ENCODE data around the gene ILDR1.

Gene ILDR1

DNA sequence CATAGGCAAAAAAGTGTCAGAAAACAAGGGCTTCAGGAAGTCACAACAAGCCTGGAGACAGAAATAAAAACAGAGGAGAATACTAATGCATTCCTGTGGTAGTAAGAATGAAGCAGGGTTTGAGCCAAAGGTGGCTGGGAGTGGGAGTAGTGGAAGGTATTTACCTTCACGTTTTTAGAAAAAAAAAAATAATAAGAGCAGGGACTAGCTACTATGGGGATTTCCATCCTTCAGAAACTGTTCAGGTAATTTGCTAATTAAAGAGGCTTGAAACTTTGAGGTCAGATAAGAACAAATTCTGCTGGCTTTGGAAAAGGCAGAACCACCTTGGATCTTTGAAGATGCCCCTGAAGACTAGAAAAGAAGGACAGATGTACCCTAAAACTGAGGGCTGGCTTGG, 18.4 kb downstream of the ILDR1 start:
- no peak for DNase-seq (ENCODE audit: extremely low spot score)
- TF ChIP-seq, protein P1, sequence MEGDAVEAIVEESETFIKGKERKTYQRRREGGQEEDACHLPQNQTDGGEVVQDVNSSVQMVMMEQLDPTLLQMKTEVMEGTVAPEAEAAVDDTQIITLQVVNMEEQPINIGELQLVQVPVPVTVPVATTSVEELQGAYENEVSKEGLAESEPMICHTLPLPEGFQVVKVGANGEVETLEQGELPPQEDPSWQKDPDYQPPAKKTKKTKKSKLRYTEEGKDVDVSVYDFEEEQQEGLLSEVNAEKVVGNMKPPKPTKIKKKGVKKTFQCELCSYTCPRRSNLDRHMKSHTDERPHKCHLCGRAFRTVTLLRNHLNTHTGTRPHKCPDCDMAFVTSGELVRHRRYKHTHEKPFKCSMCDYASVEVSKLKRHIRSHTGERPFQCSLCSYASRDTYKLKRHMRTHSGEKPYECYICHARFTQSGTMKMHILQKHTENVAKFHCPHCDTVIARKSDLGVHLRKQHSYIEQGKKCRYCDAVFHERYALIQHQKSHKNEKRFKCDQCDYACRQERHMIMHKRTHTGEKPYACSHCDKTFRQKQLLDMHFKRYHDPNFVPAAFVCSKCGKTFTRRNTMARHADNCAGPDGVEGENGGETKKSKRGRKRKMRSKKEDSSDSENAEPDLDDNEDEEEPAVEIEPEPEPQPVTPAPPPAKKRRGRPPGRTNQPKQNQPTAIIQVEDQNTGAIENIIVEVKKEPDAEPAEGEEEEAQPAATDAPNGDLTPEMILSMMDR (IDR thresholded peaks at IDR 0.05; ENCODE audit: control extremely low read depth, extremely low read depth, low read depth, missing control alignments), result no peak
- CTCF ChIA-PET, result interaction anchor here (0.8 to 3.4 kb wide), 7 partner anchors 8 to 173 kb away, joined by 3 to 18 read pairs (median 5); no protein-coding TSS in a partner anchor
- POLR2A ChIA-PET, result no interaction called here

DNA sequence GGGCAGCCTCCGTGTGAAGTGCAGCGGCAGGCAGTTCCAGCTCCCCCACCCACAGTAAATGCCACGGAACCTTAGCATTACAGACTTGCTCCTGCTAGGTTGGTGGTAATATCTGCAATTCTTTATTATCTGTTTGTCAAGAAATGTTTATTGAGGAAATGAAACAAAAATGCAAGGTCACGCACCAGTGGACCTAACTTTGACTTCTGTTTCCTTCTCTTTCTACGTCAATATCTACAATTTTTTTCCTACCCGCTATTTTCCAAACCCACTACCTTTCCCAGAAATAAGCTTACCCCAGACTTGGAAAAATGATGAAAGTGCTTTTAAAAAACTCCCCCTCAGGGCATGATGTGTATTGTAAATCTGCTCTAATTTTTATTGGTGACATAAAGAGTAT, 18.9 kb downstream of the ILDR1 start:
- no peak for DNase-seq (ENCODE audit: extremely low spot score)
- POLR2A ChIA-PET, result no interaction called here
- CTCF ChIA-PET, result interaction anchor here (0.8 to 3.4 kb wide), 8 partner anchors 8 to 172 kb away, joined by 3 to 18 read pairs (median 5); no protein-coding TSS in a partner anchor
- TF ChIP-seq, protein P1 (IDR thresholded peaks at IDR 0.05; ENCODE audit: control extremely low read depth, extremely low read depth, low read depth, missing control alignments), result no peak

DNA sequence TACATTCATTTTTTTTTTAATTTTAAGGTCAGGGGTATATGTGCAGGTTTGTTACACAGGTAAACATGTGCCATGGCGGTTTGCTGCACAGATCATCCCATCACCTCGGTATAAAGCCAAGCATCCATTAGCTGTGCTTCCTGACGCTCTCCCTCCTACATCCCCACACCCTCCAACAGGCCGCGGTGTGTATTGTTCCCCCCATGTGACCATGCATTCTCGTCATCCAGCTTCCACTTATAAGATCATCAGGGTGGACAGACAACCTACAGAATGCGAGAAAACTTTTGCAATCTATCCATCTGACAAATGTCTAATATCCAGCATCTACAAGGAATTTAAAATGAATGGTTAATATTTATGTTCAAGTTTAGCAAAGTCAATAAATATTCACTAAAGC, 19.4 kb downstream of the ILDR1 start:
- CTCF ChIA-PET, result interaction anchor here (1.0 to 2.1 kb wide), 5 partner anchors 9 to 34 kb away, joined by 3 to 8 read pairs (median 4); no protein-coding TSS in a partner anchor
- POLR2A ChIA-PET, result no interaction called here
- TF ChIP-seq, protein P1 (IDR thresholded peaks at IDR 0.05; ENCODE audit: control extremely low read depth, extremely low read depth, low read depth, missing control alignments), result no peak
- DNase-seq (ENCODE audit: extremely low spot score), result no peak

DNA sequence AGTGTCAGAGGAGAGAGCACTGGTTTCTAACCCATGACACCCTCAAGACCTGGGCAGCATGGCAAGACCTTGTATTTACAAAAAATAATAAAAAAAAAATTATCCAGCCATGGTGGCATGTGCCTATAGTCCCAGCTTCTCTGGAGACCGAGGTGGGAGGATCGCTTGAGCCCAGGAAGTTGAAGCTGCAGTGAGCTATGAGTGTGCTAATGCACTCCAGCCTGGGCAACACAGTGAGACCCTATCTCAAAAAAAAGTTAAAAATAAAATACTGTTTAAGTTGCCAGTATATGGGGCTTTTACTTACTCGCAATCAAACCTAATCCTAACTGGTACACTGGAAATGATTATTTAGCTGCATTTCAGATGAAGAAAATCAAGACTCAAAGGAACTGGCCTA, 20.2 kb downstream of the ILDR1 start:
- DNase-seq (ENCODE audit: extremely low spot score), result no peak
- TF ChIP-seq, protein P1 (IDR thresholded peaks at IDR 0.05; ENCODE audit: control extremely low read depth, extremely low read depth, low read depth, missing control alignments), result no peak
- ChIA-PET CTCF (interaction anchor here (1.0 to 2.1 kb wide), 7 partner anchors 9 to 75 kb away, joined by 3 to 8 read pairs (median 4); no protein-coding TSS in a partner anchor), POLR2A (no interaction called here)

DNA sequence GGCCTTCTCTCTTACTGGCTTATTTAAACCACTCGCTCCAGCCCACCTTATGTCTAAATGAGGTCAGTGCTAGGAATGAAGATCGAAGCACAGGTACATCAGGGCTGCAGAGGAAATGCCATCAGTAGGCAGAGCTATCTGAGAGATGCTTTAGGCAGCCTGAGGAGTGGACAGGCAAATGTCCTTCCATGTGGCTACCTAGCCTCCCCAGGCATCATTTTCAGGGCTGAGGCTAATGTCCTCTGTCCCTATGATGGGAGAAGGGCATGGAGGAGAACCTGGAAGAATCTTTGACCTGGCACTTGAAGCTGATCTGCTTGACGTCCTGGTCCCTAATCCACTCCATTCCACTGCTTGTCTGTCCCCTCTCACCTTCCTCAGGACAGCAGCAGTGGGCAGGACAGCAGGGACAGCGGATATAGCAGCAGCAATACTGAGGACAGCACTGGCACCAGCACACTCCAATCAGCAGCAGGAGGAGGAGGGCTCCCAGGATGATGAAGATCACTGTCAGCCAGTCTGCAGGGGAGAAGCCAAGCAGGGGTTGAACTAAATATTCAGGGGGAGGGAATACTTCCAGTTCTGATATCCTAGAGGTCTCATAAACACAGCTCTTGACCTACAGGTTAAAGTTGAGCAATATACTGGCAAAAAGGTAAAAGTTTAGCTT, 21.0 kb downstream of the ILDR1 start:
- ChIA-PET CTCF (interaction anchor here (1.2 to 2.1 kb wide), 5 partner anchors 10 to 76 kb away, joined by 4 to 8 read pairs (median 4); no protein-coding TSS in a partner anchor), POLR2A (interaction anchor here (0.7 kb wide), 1 partner anchor 27 kb away, joined by 4 read pairs; no protein-coding TSS in a partner anchor)
- TF ChIP-seq, protein P1 (IDR thresholded peaks at IDR 0.05; ENCODE audit: control extremely low read depth, extremely low read depth, low read depth, missing control alignments), result no peak

DNA sequence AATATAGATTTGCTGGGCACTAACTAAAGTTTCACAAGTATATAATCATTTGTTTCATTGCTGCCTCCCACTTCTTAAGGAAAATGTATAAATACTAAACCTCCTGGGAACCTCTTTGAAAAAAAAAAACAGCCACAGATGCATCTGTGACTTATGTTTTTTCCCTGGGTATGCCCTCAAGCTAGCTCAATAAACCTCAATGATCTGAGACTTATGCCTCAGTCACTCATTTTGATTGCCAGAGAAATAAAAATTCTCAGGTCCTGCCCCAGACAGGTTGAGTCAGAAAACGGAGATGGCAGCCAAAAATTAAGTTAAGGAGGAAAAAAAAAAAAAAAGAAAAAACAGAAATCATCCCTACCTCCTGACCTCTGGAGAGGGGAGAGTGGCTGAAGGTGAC, 22.1 kb downstream of the ILDR1 start:
- no peak for DNase-seq (ENCODE audit: extremely low spot score)
- TF ChIP-seq, protein P1 (IDR thresholded peaks at IDR 0.05; ENCODE audit: control extremely low read depth, extremely low read depth, low read depth, missing control alignments), result no peak
- CTCF ChIA-PET, result interaction anchor here (0.8 to 2.5 kb wide), 5 partner anchors 10 to 101 kb away, joined by 3 to 11 read pairs (median 3); partner anchors contain the start of gene CD86
- POLR2A ChIA-PET, result no interaction called here

More for the DNA sequence above, 21.0 kb downstream of the ILDR1 start:
- DNase-seq (ENCODE audit: extremely low spot score), result no peak

Data from GM10248 (cell line).